ENCODE measurements around the gene GPBP1L1.

The GPBP1L1 gene

GRCh38 chr1:45622524-45623394, 63.6 kb downstream of the GPBP1L1 start:
- peaks cover 31% of the 10 kb centered on the region for H3K36me3 ChIP-seq (ENCODE audit: control insufficient read depth, low read depth, low read length)
- H3K9me3 ChIP-seq (ENCODE audit: control insufficient read depth, low read depth, low read length): no peaks in the 10 kb centered on the region
- no peak overlapping the region for H3K27ac ChIP-seq (ENCODE audit: low read length)
- no peak overlapping the region for H3K9ac ChIP-seq (ENCODE audit: low read length)
- H3K4me3 ChIP-seq (ENCODE audit: low read length): no peak overlapping the region
- H3K27me3 ChIP-seq (ENCODE audit: control insufficient read depth, insufficient read depth, low read length): no peaks in the 10 kb centered on the region
- H3K4me1 ChIP-seq (ENCODE audit: control insufficient read depth, low read depth, low read length): no peaks in the 10 kb centered on the region

GRCh38 chr1:45621895-45622523, 64.3 kb downstream of the GPBP1L1 start:
- Histone ChIP-seq H3K9me3 (ENCODE audit: control insufficient read depth, low read depth, low read length) (no peaks in the 10 kb centered on the region), H3K36me3 (ENCODE audit: control insufficient read depth, low read depth, low read length) (peaks cover 31% of the 10 kb centered on the region), H3K27ac (ENCODE audit: low read length) (no peak overlapping the region), H3K27me3 (ENCODE audit: control insufficient read depth, insufficient read depth, low read length) (no peaks in the 10 kb centered on the region), H3K9ac (ENCODE audit: low read length) (no peak overlapping the region), H3K4me1 (ENCODE audit: control insufficient read depth, low read depth, low read length) (no peaks in the 10 kb centered on the region), H3K4me3 (ENCODE audit: low read length) (no peak overlapping the region)

DNA sequence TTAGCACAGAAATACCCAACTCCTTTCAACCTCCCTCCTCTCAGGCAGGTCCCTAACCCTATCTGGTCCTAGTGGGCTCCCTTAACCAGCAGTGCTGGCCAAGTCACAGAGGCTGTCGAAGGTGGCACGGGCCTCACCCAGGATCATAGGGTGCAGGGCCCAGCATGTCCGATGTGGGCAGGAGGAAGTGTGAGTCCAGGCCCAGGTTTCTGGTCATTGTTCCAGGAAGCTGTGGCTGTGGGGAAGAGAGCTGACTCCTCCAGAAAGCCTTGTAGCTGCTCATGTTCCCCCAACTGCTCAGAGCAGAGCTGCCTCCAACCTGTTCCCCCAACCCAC, 64.9 kb downstream of the GPBP1L1 start:
- Histone ChIP-seq H3K27ac (ENCODE audit: low read length) (no peak overlapping the region), H3K4me3 (ENCODE audit: low read length) (no peak overlapping the region), H3K4me1 (ENCODE audit: control insufficient read depth, low read depth, low read length) (no peaks in the 10 kb centered on the region), H3K36me3 (ENCODE audit: control insufficient read depth, low read depth, low read length) (peaks cover 35% of the 10 kb centered on the region), H3K9me3 (ENCODE audit: control insufficient read depth, low read depth, low read length) (no peaks in the 10 kb centered on the region), H3K27me3 (ENCODE audit: control insufficient read depth, insufficient read depth, low read length) (no peaks in the 10 kb centered on the region), H3K9ac (ENCODE audit: low read length) (no peak overlapping the region)

DNA sequence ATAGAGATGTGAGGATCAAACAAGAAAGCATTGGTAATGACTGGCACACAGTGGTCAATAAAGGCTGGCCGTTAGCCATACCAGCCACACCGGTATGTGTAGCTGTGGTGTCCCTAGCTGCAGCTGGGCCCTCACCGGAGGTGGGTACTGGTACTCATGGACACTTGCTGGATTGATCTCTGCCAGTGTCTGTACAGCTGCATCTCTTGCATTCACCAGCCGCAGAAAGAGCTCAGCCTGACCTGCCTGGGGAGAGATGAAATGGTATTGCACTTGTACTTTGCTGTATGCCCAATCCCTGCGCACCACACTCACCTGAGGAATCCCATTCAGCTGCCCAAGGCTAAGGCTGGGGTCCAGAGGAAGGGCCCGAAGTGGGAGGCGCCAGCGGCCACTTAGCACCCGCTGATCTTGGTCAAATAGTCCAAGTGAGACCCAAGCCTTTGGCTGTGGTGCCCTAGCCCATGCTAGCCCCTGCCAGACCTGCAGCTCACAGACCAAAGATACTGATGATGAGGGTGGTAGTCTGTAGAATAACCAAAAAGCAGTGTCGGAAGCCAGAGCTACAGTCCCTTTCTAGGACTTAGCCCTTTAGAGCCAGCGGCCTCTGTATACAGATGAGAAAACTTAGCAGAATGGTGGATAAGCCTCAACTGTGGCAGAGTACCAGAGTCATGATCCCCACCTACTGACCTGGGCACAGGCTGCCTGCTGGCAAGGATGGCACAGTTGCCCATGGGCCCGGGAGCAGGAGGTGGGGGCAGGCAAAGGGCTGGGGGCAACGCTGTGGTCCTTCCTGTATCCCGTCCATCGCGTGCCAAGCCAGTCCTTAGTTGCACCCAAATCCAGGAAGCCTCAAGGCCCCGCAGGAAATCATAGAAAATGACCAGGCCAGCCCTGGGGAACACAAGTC, 65.5 kb downstream of the GPBP1L1 start:
- H3K9me3 ChIP-seq (ENCODE audit: control insufficient read depth, low read depth, low read length): no peaks in the 10 kb centered on the region
- H3K9ac ChIP-seq (ENCODE audit: low read length): no peak overlapping the region
- no peaks in the 10 kb centered on the region for H3K27me3 ChIP-seq (ENCODE audit: control insufficient read depth, insufficient read depth, low read length)
- no peaks in the 10 kb centered on the region for H3K4me1 ChIP-seq (ENCODE audit: control insufficient read depth, low read depth, low read length)
- no peak overlapping the region for H3K27ac ChIP-seq (ENCODE audit: low read length)
- H3K4me3 ChIP-seq (ENCODE audit: low read length): no peak overlapping the region
- H3K36me3 ChIP-seq (ENCODE audit: control insufficient read depth, low read depth, low read length): peaks cover 40% of the 10 kb centered on the region

DNA sequence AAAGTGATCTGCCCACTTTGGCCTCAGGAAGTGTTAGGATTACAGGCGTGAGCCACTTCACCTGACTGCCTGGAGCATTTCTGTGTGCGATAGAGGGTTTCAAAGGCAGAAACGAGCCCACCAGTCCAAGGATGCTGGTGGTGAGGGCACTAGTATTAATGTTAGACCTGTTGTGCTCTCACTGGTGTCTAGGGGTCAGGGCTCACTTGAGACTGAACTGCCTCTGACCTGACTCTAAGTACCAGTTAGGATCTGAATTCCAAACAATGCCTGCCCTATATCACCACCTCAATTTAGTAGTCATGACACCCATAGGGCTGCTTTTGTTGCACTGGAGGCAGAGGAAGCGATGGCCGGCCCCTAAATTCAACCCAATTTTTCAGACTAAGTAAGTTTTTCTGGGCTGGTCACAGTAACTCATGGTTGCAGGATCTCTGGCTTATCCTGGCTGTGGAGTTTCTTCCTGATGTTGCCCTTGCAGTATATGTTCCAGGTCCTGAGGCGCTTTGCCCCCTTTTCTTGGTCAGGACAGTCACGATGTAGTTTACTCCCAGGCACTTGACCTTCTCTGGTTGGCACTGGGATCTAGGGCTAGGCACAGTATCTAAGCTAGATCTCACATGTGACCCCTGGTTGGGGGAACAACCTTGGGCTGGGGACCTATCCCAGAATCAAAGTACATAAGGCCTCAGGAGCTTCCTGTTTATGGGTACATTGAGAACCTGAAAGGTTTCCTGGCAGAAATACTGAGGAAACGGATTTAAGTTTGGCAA, 67.0 kb downstream of the GPBP1L1 start:
- Histone ChIP-seq H3K9ac (ENCODE audit: low read length) (no peak overlapping the region), H3K9me3 (ENCODE audit: control insufficient read depth, low read depth, low read length) (no peaks in the 10 kb centered on the region), H3K27me3 (ENCODE audit: control insufficient read depth, insufficient read depth, low read length) (no peaks in the 10 kb centered on the region), H3K27ac (ENCODE audit: low read length) (no peak overlapping the region), H3K4me3 (ENCODE audit: low read length) (no peak overlapping the region), H3K4me1 (ENCODE audit: control insufficient read depth, low read depth, low read length) (no peaks in the 10 kb centered on the region), H3K36me3 (ENCODE audit: control insufficient read depth, low read depth, low read length) (peaks cover 53% of the 10 kb centered on the region)

- peaks cover 66% of the 10 kb centered on the region for H3K36me3 ChIP-seq (ENCODE audit: control insufficient read depth, low read depth, low read length)
Observed at GRCh38 chr1:45617618-45618017, 68.7 kb downstream of the GPBP1L1 start.

GRCh38 chr1:45615885-45616284, 70.4 kb downstream of the GPBP1L1 start:
- Histone ChIP-seq H3K4me1 (ENCODE audit: control insufficient read depth, low read depth, low read length) (no peaks in the 10 kb centered on the region), H3K27me3 (ENCODE audit: control insufficient read depth, insufficient read depth, low read length) (no peaks in the 10 kb centered on the region), H3K9me3 (ENCODE audit: control insufficient read depth, low read depth, low read length) (no peaks in the 10 kb centered on the region), H3K4me3 (ENCODE audit: low read length) (no peak overlapping the region), H3K36me3 (ENCODE audit: control insufficient read depth, low read depth, low read length) (peaks cover 76% of the 10 kb centered on the region), H3K27ac (ENCODE audit: low read length) (no peak overlapping the region), H3K9ac (ENCODE audit: low read length) (no peak overlapping the region)

More at GRCh38 chr1:45617618-45618017, 68.7 kb downstream of the GPBP1L1 start:
- H3K9me3 ChIP-seq (ENCODE audit: control insufficient read depth, low read depth, low read length): no peaks in the 10 kb centered on the region
- H3K27me3 ChIP-seq (ENCODE audit: control insufficient read depth, insufficient read depth, low read length): no peaks in the 10 kb centered on the region
- H3K9ac ChIP-seq (ENCODE audit: low read length): no peak overlapping the region
- no peak overlapping the region for H3K4me3 ChIP-seq (ENCODE audit: low read length)
- no peak overlapping the region for H3K27ac ChIP-seq (ENCODE audit: low read length)
- no peaks in the 10 kb centered on the region for H3K4me1 ChIP-seq (ENCODE audit: control insufficient read depth, low read depth, low read length)

DNA sequence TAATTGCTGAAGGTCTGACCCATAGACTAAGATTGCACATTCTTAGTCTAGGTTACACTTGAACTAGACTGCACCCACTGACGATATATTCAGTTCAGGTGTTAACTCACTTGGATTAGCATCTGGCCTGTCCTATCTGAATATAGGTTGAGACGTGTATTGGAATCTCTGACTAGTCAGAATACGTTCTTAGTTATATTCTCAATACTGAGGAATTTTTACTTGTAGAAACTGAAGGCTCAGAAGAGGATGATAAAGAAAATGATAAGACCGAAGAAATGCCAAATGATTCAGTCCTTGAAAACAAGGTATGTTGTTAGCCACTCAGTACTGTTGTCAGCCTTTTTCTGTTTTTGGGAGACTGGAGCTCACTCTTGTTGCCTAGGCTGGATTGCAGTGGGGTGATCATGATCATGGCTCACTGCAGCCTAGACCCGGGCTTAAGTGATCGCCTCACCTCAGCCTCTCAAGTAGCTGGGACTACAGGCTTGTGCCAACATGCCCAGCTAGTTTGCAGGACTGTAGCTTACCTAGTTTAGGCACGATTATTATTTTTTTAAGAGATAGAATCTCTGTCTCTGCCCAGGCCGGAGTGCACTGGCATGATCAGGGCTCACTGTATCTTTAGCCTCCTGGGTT, 73.3 kb downstream of the GPBP1L1 start:
- no peak overlapping the region for H3K9ac ChIP-seq (ENCODE audit: low read length)
- no peaks in the 10 kb centered on the region for H3K9me3 ChIP-seq (ENCODE audit: control insufficient read depth, low read depth, low read length)
- no peaks in the 10 kb centered on the region for H3K4me1 ChIP-seq (ENCODE audit: control insufficient read depth, low read depth, low read length)
- H3K36me3 ChIP-seq (ENCODE audit: control insufficient read depth, low read depth, low read length): peaks cover 92% of the 10 kb centered on the region
- H3K27me3 ChIP-seq (ENCODE audit: control insufficient read depth, insufficient read depth, low read length): no peaks in the 10 kb centered on the region
- H3K4me3 ChIP-seq (ENCODE audit: low read length): no peak overlapping the region
- no peak overlapping the region for H3K27ac ChIP-seq (ENCODE audit: low read length)

DNA sequence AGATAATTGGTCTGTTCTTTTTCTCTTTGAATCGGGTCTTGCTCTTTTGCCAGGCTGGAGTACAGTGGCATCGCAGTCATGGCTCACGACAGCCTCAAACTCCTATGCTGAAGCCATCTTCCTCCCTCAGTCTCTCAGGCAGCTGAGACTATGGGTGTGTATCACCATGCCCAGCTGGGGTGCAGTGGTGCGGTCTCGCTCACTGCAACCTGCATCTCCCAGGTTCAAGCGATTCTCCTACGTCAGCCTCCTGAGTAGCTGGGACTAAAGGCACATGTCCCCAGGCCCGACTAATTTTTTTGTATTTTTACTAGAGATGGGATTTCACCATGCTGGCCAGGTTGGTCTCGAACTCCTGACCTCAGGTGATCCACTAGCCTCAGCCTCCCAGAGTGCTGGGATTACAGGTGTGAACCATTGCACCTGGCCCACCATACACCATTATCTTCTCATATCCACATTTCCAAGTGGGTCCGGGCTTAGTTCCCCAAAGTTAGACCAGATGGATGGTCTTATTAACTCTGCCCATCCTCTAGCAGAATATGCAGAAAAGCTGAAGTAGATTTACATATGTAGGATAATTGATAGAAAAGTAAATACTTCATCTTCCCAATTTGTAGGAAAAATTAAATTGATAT, 75.6 kb downstream of the GPBP1L1 start:
- H3K27me3 ChIP-seq (ENCODE audit: control insufficient read depth, insufficient read depth, low read length): no peaks in the 10 kb centered on the region
- H3K9ac ChIP-seq (ENCODE audit: low read length): no peak overlapping the region
- no peak overlapping the region for H3K4me3 ChIP-seq (ENCODE audit: low read length)
- no peak overlapping the region for H3K27ac ChIP-seq (ENCODE audit: low read length)
- H3K9me3 ChIP-seq (ENCODE audit: control insufficient read depth, low read depth, low read length): no peaks in the 10 kb centered on the region
- H3K36me3 ChIP-seq (ENCODE audit: control insufficient read depth, low read depth, low read length): peaks cover 92% of the 10 kb centered on the region
- no peaks in the 10 kb centered on the region for H3K4me1 ChIP-seq (ENCODE audit: control insufficient read depth, low read depth, low read length)

Data from iPS-18a (cell line).